Endothelial cell of umbilical vein (primary cell): ENCODE measurements around the gene FNBP1. TPM values are rescaled to one million over a fixed set of nuclear protein-coding genes. Genes with fewer than 3 reads are reported as not detected.

ENCODE experiments used
- BruUV-seq: library from RNA; stranded (reverse); fragments of 400-500 nt; replicated peaks from 2 replicates; lab custom pipeline; 2021; lab: Mats Ljungman, UMichigan
- CTCF ChIA-PET: fragments of 300-600, 350-600 bp; sonication (Branson Sonifier 250); formaldehyde crosslinking; loops from one replicate; lab custom pipeline; 2021; ENCODE audit warnings: antibody characterized with exemption, inconsistent platforms; lab: Charles Lee
- POLR2A ChIA-PET: fragments of 300-600, 350-600 bp; sonication (Branson Sonifier 250); formaldehyde crosslinking; loops from one replicate; lab custom pipeline; 2021; ENCODE audit warnings: antibody characterized with exemption, inconsistent platforms; lab: Charles Lee
- DNase-seq: peaks from one replicate; pipeline ENCODE4 v3.0.0-alpha.2; 2011; ENCODE audit warnings: low read depth, low spot score
- FAIRE-seq: peaks from 2 replicates; lab custom pipeline; 2011; peaks lifted over from hg19 to GRCh38; lab: Jason Lieb, UNC
- H2AFZ ChIP-seq: 2 replicates; pipeline ENCODE4 v1.6.0; 2012; ENCODE audit warnings: low read depth, low read length, control low read depth, inconsistent platforms
- H3K27ac ChIP-seq: 2 replicates; pipeline ENCODE4 v1.5.1; 2011; ENCODE audit warnings: low read depth, mild to moderate bottlenecking, control low read depth, low read length, moderate library complexity; ENCODE audit not compliant: insufficient read depth
- H3K27me3 ChIP-seq, 2 experiments: 2 replicates each; pipeline versions ENCODE4 v1.6.0 to v1.6.1; 2011; ENCODE audit warnings: low read length in 2 of 2, mixed read lengths in 1 of 2; ENCODE audit not compliant: control insufficient read depth in 2 of 2, insufficient read depth in 2 of 2
- H3K36me3 ChIP-seq, 2 experiments: 2 replicates in 1 of 2; 3 replicates in 1 of 2; pipeline ENCODE4 v1.5.1; 2011; ENCODE audit warnings: low read length in 2 of 2, mild to moderate bottlenecking in 1 of 2, moderate library complexity in 1 of 2; ENCODE audit not compliant: control insufficient read depth in 2 of 2, insufficient read depth in 2 of 2; ENCODE audit errors: extremely low read depth in 1 of 2
- H3K4me1 ChIP-seq: 3 replicates; pipeline ENCODE4 v1.5.1; 2011; ENCODE audit warnings: mild to moderate bottlenecking, low read length; ENCODE audit not compliant: control insufficient read depth, insufficient read depth; ENCODE audit errors: extremely low read depth
- H3K4me2 ChIP-seq: 2 replicates; pipeline ENCODE4 v1.6.1; 2011; ENCODE audit warnings: low read length, control low read depth, mixed read lengths; ENCODE audit not compliant: insufficient read depth
- H3K4me3 ChIP-seq, 3 experiments: fragments of 200-600 bp in 1 of 3; sonication (generic), shearing (Covaris generic) in 1 of 3; replicated peaks in 1 of 3; 2 replicates each; pipeline ENCODE4 v1.5.1; 2011 to 2016; ENCODE audit warnings: control low read depth in 3 of 3, low read length in 3 of 3, mild to moderate bottlenecking in 2 of 3, inconsistent platforms in 1 of 3, low read depth in 1 of 3, moderate library complexity in 1 of 3; ENCODE audit not compliant: insufficient read depth in 1 of 3
- H3K79me2 ChIP-seq: 2 replicates; pipeline ENCODE4 v1.6.0; 2012; ENCODE audit warnings: low read length, inconsistent platforms; ENCODE audit not compliant: control insufficient read depth, insufficient read depth
- H3K9ac ChIP-seq: replicated peaks from 2 replicates; pipeline ENCODE3; 2011; ENCODE audit warnings: low read length, control low read depth; ENCODE audit not compliant: insufficient read depth; ENCODE audit errors: extremely low read depth
- H3K9me1 ChIP-seq: replicated peaks from 3 replicates; pipeline ENCODE4 v1.6.0; 2011; ENCODE audit warnings: mild to moderate bottlenecking, low read length; ENCODE audit not compliant: control insufficient read depth, insufficient read depth; ENCODE audit errors: extremely low read depth
- H3K9me3 ChIP-seq: replicated peaks from 2 replicates; pipeline ENCODE4 v1.5.1; 2012; ENCODE audit warnings: low read length, inconsistent platforms; ENCODE audit not compliant: control insufficient read depth, insufficient read depth
- H4K20me1 ChIP-seq: replicated peaks from 2 replicates; pipeline ENCODE3; 2011; ENCODE audit warnings: mild to moderate bottlenecking, low read length; ENCODE audit not compliant: control insufficient read depth, insufficient read depth; ENCODE audit errors: extremely low read depth
- EZH2 ChIP-seq: IDR thresholded peaks from 2 replicates; pipeline ENCODE4 v1.6.1; 2012; ENCODE audit warnings: borderline replicate concordance, low read depth, mild to moderate bottlenecking, moderate library complexity, low read length, inconsistent platforms; ENCODE audit not compliant: severe bottlenecking
- FOS ChIP-seq: IDR thresholded peaks from 2 replicates; pipeline ENCODE4 v1.6.1; 2011; ENCODE audit warnings: mild to moderate bottlenecking, low read length, moderate library complexity, borderline replicate concordance; ENCODE audit not compliant: insufficient read depth
- GATA2 ChIP-seq: IDR thresholded peaks from 2 replicates; pipeline ENCODE4 v1.7.0; 2011; ENCODE audit warnings: low read depth, mild to moderate bottlenecking, moderate library complexity, mixed read lengths, low read length; ENCODE audit not compliant: insufficient read length, insufficient read depth
- JUN ChIP-seq: IDR thresholded peaks from 2 replicates; pipeline ENCODE4 v1.6.1; 2011; ENCODE audit warnings: borderline replicate concordance, low read depth; ENCODE audit not compliant: insufficient read length, insufficient read depth
- MYC ChIP-seq: IDR thresholded peaks from one replicate; pipeline ENCODE4 v1.6.1; 2011; ENCODE audit warnings: mild to moderate bottlenecking, low read depth, low read length
- POLR2A ChIP-seq: IDR thresholded peaks from 2 replicates; pipeline ENCODE4 v1.6.1; 2012; ENCODE audit warnings: low read depth, mild to moderate bottlenecking, control low read depth, low read length
- POLR2AphosphoS5 ChIP-seq: IDR thresholded peaks from 2 replicates; pipeline ENCODE4 v1.6.1; 2012; ENCODE audit warnings: low read depth, mild to moderate bottlenecking, control low read depth, low read length, moderate library complexity; ENCODE audit not compliant: insufficient read depth
- dilution Hi-C: fragments of 300-500 bp; cut with MboI; formaldehyde crosslinking; loops from one replicate; pipeline ENCODE4 v1.15.0; 2019; ENCODE audit warnings: low sequenced_read_pairs; ENCODE audit not compliant: extremely low pct_ligation_motif_present
- intact Hi-C: fragments of 100-400 bp; cut with micrococcal nuclease; formaldehyde crosslinking; loops from one replicate; pipeline ENCODE4 v1.10.0; 2022
- polyA plus RNA-seq, 4 experiments: library from polyadenylated mRNA; depleted of rRNA in 3 of 4; stranded (reverse) in 3 of 4; unstranded in 1 of 4; fragments of >200 nt; gene quantifications; 2 replicates each; pipeline versions ENCODE4 v1.2.1 to v1.2.3, GENCODE V29; 2011 to 2012; ENCODE audit warnings: missing spikeins in 1 of 4
- total RNA-seq: library from RNA; stranded (reverse); gene quantifications from 2 replicates; pipeline ENCODE4 v1.2.3, GENCODE V29; 2021
- TF ChIP-seq, protein P1 (sequence below), 2 donors: IDR thresholded peaks; 1 replicate in 1 of 2; 2 replicates in 1 of 2; pipeline ENCODE4 v1.5.1; 2011; ENCODE audit warnings: low read length in 2 of 2, mild to moderate bottlenecking in 2 of 2, moderate library complexity in 2 of 2, control low read depth in 1 of 2, inconsistent platforms in 1 of 2, low read depth in 1 of 2; ENCODE audit not compliant: insufficient read depth in 1 of 2; ENCODE audit errors: extremely low read depth in 1 of 2
- TF ChIP-seq, protein P2 (sequence below): IDR thresholded peaks from 2 replicates; pipeline ENCODE4 v1.6.1; 2011; ENCODE audit not compliant: insufficient read depth, insufficient read length

The FNBP1 gene
- total and polyA plus RNA-seq, 2 donors (not counting 3 experiments of a cell fraction or from before 2014, with no cell fraction given) = 10.9 to 43.9 TPM

DNA sequence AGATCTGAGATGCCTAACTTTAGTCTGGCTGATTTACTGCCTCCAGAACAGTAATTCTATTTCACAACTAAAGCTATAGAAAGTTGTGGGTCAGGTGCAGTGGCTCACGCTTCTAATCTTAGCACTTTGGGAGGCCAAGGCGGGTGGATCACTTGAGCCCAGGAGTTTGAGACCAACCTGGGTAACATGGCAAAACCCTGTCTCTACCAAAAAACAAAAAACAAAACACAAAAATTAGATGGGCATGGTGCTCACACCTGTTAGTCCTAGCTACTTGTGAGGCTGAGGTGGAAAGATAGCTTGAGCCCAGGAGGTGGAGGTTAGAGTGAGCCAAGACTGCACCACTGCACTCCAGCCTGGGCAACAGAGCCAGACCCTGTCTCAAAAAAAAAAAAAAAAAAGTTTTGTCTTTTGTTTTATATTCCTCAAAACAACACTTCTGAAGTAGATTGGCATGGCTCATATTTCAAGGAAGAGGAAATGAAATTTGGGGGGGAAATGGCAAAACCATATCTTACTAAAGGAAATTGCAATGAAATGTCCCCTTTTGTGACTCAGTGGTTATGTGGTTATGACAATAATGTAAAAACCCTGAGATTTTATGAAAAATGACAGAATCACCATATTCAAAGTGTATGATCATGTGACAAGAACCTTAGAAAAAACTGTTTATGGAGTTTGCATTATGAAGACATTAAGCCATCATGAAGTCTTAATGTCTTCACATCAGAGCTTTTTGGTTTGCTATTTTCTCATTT lies 16.2 kb downstream of the FNBP1 start:
- Histone ChIP-seq H3K36me3 (no peaks in the 10 kb centered on the region), H3K9me1 (no peaks in the 10 kb centered on the region), H3K4me1 (no peaks in the 10 kb centered on the region), H3K27me3 (no peaks in the 10 kb centered on the region), H4K20me1 (no peaks in the 10 kb centered on the region), H3K79me2 (no peaks in the 10 kb centered on the region), H3K4me2 (no peak overlapping the region), H2AFZ (no peak overlapping the region), H3K9ac (no peak overlapping the region), H3K9me3 (no peaks in the 10 kb centered on the region), H3K4me3 (no peak overlapping the region), H3K27ac (no peak overlapping the region)
- DNase-seq = no peak
- BruUV-seq = no TSS peak
- ChIA-PET CTCF (interaction anchor here (1.0 kb wide), 1 partner anchor 51 kb away, joined by 3 read pairs; no protein-coding TSS in a partner anchor), POLR2A (no interaction called here)
- no peak for FAIRE-seq
- dilution Hi-C loops (no loop called here), intact Hi-C loops (no loop called here)
- TF ChIP-seq JUN = no peak
- TF ChIP-seq FOS = no peak
- TF ChIP-seq, protein P1, sequence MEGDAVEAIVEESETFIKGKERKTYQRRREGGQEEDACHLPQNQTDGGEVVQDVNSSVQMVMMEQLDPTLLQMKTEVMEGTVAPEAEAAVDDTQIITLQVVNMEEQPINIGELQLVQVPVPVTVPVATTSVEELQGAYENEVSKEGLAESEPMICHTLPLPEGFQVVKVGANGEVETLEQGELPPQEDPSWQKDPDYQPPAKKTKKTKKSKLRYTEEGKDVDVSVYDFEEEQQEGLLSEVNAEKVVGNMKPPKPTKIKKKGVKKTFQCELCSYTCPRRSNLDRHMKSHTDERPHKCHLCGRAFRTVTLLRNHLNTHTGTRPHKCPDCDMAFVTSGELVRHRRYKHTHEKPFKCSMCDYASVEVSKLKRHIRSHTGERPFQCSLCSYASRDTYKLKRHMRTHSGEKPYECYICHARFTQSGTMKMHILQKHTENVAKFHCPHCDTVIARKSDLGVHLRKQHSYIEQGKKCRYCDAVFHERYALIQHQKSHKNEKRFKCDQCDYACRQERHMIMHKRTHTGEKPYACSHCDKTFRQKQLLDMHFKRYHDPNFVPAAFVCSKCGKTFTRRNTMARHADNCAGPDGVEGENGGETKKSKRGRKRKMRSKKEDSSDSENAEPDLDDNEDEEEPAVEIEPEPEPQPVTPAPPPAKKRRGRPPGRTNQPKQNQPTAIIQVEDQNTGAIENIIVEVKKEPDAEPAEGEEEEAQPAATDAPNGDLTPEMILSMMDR (IDR thresholded peaks at IDR 0.05; ENCODE audit: extremely low read depth in 1 of 2, insufficient read depth in 1 of 2, low read depth in 1 of 2, low read length in 2 of 2) = no peak
- no peak for TF ChIP-seq EZH2
- TF ChIP-seq GATA2 = no peak
- TF ChIP-seq POLR2AphosphoS5 = no peak
- TF ChIP-seq, protein P2, sequence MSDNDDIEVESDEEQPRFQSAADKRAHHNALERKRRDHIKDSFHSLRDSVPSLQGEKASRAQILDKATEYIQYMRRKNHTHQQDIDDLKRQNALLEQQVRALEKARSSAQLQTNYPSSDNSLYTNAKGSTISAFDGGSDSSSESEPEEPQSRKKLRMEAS = no peak
- TF ChIP-seq POLR2A = no peak
- TF ChIP-seq MYC = no peak
